Left lung (tissue), 10 donors: ENCODE results near the gene SPTBN1. TPM values are rescaled to one million over a fixed set of nuclear protein-coding genes. Genes with fewer than 3 reads are reported as not detected.

ENCODE experiments used
- ATAC-seq: fragments of 200-7000 bp; cut with Tn5 transposase; one replicate; pipeline ENCODE4 v1.9.1; 2020; ENCODE audit warnings: moderate library complexity
- DNase-seq, 4 donors: peaks; one replicate each; pipeline ENCODE4 v3.0.0-alpha.2; 2013 to 2020
- H3K27ac ChIP-seq, 2 donors: fragments of 200-600 bp; sonication (generic) in 1 of 2; one replicate each; pipeline versions ENCODE4 v1.5.0 to v1.8.0; 2020 to 2021
- H3K27me3 ChIP-seq, 2 donors: fragments of 200-600 bp; sonication (generic) in 1 of 2; one replicate each; pipeline versions ENCODE4 v1.5.0 to v1.8.0; 2020 to 2021
- H3K36me3 ChIP-seq, 2 donors: fragments of 200-600 bp; sonication (generic) in 1 of 2; one replicate each; pipeline versions ENCODE4 v1.5.0 to v1.8.0; 2020 to 2021
- H3K4me1 ChIP-seq, 2 donors: fragments of 200-600 bp; one replicate each; pipeline ENCODE4 v1.8.0; 2021
- H3K4me3 ChIP-seq, 2 donors: fragments of 200-600 bp; sonication (generic) in 1 of 2; one replicate each; pipeline versions ENCODE4 v1.5.0 to v1.8.0; 2020 to 2021; ENCODE audit warnings: mild to moderate bottlenecking in 1 of 2
- H3K9me3 ChIP-seq, 2 donors: fragments of 200-600 bp; sonication (generic) in 1 of 2; one replicate each; pipeline versions ENCODE4 v1.5.0 to v1.8.0; 2020 to 2021
- CTCF ChIP-seq, 2 donors: fragments of 200-600 bp; sonication (generic) in 1 of 2; IDR thresholded peaks; one replicate each; pipeline versions ENCODE4 v1.5.0 to v1.8.0; 2021; ENCODE audit warnings: antibody characterized with exemption in 2 of 2
- intact Hi-C, 2 donors: fragments of 100-400 bp; cut with DNase I; formaldehyde crosslinking; loops; one replicate each; pipeline versions ENCODE4 v1.11.2 to v1.14.2; 2022
- polyA plus RNA-seq, 6 donors: library from polyadenylated mRNA; unstranded; fragments of 120-200 nt; gene quantifications; one replicate each; pipeline ENCODE4 v1.2.1, GENCODE V29; 2013; ENCODE audit not compliant: insufficient read length in 6 of 6
- total RNA-seq, 2 donors: library from RNA; stranded (reverse); fragmentation: NEBNext Ultra II Directional; extraction: Animal tissue kit (Norgen Biotek cat#: 25700); gene quantifications; one replicate each; pipeline ENCODE4 v1.2.1, GENCODE V29; 2021
- donor health status: DM: no; HTN: yes; CAD: no.
- donor health status: DM: no; HTN: no; CAD: no.

The SPTBN1 gene
- total and polyA plus RNA-seq, 8 donors, result 441 to 578 (median 543) TPM

DNA sequence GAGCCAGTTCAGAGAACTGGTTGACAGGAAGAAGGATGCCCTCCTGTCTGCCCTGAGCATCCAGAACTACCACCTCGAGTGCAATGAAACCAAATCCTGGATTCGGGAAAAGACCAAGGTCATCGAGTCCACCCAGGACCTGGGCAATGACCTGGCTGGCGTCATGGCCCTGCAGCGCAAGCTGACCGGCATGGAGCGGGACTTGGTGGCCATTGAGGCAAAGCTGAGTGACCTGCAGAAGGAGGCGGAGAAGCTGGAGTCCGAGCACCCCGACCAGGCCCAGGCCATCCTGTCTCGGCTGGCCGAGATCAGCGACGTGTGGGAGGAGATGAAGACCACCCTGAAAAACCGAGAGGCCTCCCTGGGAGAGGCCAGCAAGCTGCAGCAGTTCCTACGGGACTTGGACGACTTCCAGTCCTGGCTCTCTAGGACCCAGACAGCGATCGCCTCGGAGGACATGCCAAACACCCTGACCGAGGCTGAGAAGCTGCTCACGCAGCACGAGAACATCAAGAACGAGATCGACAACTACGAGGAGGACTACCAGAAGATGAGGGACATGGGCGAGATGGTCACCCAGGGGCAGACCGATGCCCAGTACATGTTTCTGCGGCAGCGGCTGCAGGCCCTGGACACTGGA is 174.9 kb downstream of the SPTBN1 start:
- TF ChIP-seq CTCF (IDR thresholded peaks at IDR 0.05), result no peak
- no peak overlapping the region for H3K4me3 ChIP-seq
- peaks cover 11 to 46% of the 10 kb centered on the region in 2 donors for H3K4me1 ChIP-seq
- DNase-seq, result peak in 2 of 4 donors; percentile 40 to 66
- peak overlapping the region in 1 of 2 donors; percentile 50 for H3K27ac ChIP-seq
- intact Hi-C loops, result no loop called here
- H3K9me3 ChIP-seq, result no peaks in the 10 kb centered on the region
- H3K27me3 ChIP-seq, result no peaks in the 10 kb centered on the region
- peaks cover 0 to 89% of the 10 kb centered on the region in 2 donors for H3K36me3 ChIP-seq
- ATAC-seq, result no peak

- no peaks in the 10 kb centered on the region for H3K27me3 ChIP-seq
- no peaks in the 10 kb centered on the region for H3K9me3 ChIP-seq
- no peak for ATAC-seq
- intact Hi-C loops, result no loop called here
- DNase-seq, result no peak
- H3K4me3 ChIP-seq, result no peak overlapping the region
- peaks cover 11 to 50% of the 10 kb centered on the region in 2 donors for H3K4me1 ChIP-seq
- TF ChIP-seq CTCF (IDR thresholded peaks at IDR 0.05), result no peak
- peaks cover 0 to 89% of the 10 kb centered on the region in 2 donors for H3K36me3 ChIP-seq
- H3K27ac ChIP-seq, result peak overlapping the region; percentile 0 to 50
Measured at GRCh38 chr2:54631755-54632154, 175.6 kb downstream of the SPTBN1 start.

- no peak for TF ChIP-seq CTCF (IDR thresholded peaks at IDR 0.05)
- Histone ChIP-seq H3K9me3 (no peaks in the 10 kb centered on the region), H3K4me3 (no peak overlapping the region), H3K27me3 (no peaks in the 10 kb centered on the region), H3K36me3 (peaks cover 0 to 84% of the 10 kb centered on the region in 2 donors), H3K27ac (peak overlapping the region; percentile 58 to 73), H3K4me1 (peaks cover 11 to 56% of the 10 kb centered on the region in 2 donors)
- no peak for DNase-seq
- ATAC-seq, result peak; percentile 10
- intact Hi-C loops, result no loop called here
Measured at GRCh38 chr2:54632733-54633692, 176.9 kb downstream of the SPTBN1 start.

- H3K36me3 ChIP-seq, result peaks cover 0 to 84% of the 10 kb centered on the region in 2 donors
- H3K4me3 ChIP-seq, result no peak overlapping the region
- H3K4me1 ChIP-seq, result peaks cover 11 to 62% of the 10 kb centered on the region in 2 donors
- intact Hi-C loops, result no loop called here
- H3K27ac ChIP-seq, result peak overlapping the region; percentile 58 to 73
- DNase-seq (no peak), ATAC-seq (no peak)
- no peak for TF ChIP-seq CTCF (IDR thresholded peaks at IDR 0.05)
- no peaks in the 10 kb centered on the region for H3K9me3 ChIP-seq
- H3K27me3 ChIP-seq, result no peaks in the 10 kb centered on the region
Measured at GRCh38 chr2:54634021-54634420, 177.9 kb downstream of the SPTBN1 start.
